GM23338 (cell line): Measurements from ENCODE around the gene MFAP3. TPM values are rescaled to one million over a fixed set of nuclear protein-coding genes. Genes with fewer than 3 reads are reported as not detected.

Experiments
- ATAC-seq: fragments of 200-7000 bp; cut with Tn5 transposase; 3 replicates; pipeline ENCODE4 v1.9.1; 2020
- DNase-seq: peaks from one replicate; pipeline ENCODE4 v3.0.0-alpha.2; 2015; ENCODE audit warnings: low spot score
- H2AFZ ChIP-seq: fragments of 200-600 bp; sonication (generic); 2 replicates; pipeline ENCODE4 v1.8.0; 2016; ENCODE audit warnings: antibody characterized with exemption, mild to moderate bottlenecking, moderate library complexity
- H3F3A ChIP-seq: fragments of 200-600 bp; sonication (generic); replicated peaks from 2 replicates; pipeline ENCODE4 v1.8.0; 2017; ENCODE audit warnings: antibody characterized with exemption, mixed run types, low read depth
- H3K27ac ChIP-seq: fragments of 200-600 bp; sonication (generic); 2 replicates; pipeline ENCODE4 v1.6.1; 2016; ENCODE audit warnings: low read depth
- H3K27me3 ChIP-seq: fragments of 200-600 bp; sonication (generic); 2 replicates; pipeline ENCODE4 v1.8.0; 2016; ENCODE audit warnings: mild to moderate bottlenecking, mixed run types, moderate library complexity; ENCODE audit not compliant: insufficient read depth
- H3K36me3 ChIP-seq: fragments of 200-600 bp; sonication (generic); 2 replicates; pipeline ENCODE4 v1.8.0; 2016; ENCODE audit warnings: mild to moderate bottlenecking; ENCODE audit not compliant: insufficient read depth
- H3K4me1 ChIP-seq: fragments of 200-600 bp; sonication (generic); 2 replicates; pipeline ENCODE4 v1.8.0; 2016; ENCODE audit warnings: mild to moderate bottlenecking, moderate library complexity; ENCODE audit not compliant: insufficient read depth
- H3K4me2 ChIP-seq: fragments of 200-600 bp; sonication (generic); 2 replicates; pipeline ENCODE4 v1.7.1; 2017; ENCODE audit warnings: mixed run types
- H3K4me3 ChIP-seq: fragments of 200-600 bp; sonication (generic); 2 replicates; pipeline ENCODE4 v1.6.1; 2016; ENCODE audit warnings: mixed run types
- H3K79me2 ChIP-seq: fragments of 200-600 bp; sonication (generic); replicated peaks from 2 replicates; pipeline ENCODE4 v1.8.0; 2017; ENCODE audit warnings: mild to moderate bottlenecking; ENCODE audit not compliant: insufficient read depth
- H3K9me2 ChIP-seq: fragments of 200-600 bp; sonication (generic); 2 replicates; pipeline ENCODE4 v1.8.0; 2017; ENCODE audit not compliant: insufficient read depth
- H4K20me1 ChIP-seq: fragments of 200-600 bp; sonication (generic); replicated peaks from 2 replicates; pipeline ENCODE4 v1.8.0; 2017; ENCODE audit warnings: mild to moderate bottlenecking; ENCODE audit not compliant: insufficient read depth
- H3K27ac Mint-ChIP-seq: 2 replicates; pipeline ENCODE4 v1.8.0; 2020; ENCODE audit warnings: inconsistent platforms, mild to moderate bottlenecking, moderate library complexity, mixed read lengths
- H3K27me3 Mint-ChIP-seq: 3 replicates; pipeline ENCODE4 v1.8.0; 2022; ENCODE audit warnings: low read depth, mild to moderate bottlenecking, moderate library complexity, mixed read lengths, inconsistent platforms; ENCODE audit not compliant: insufficient read depth, poor library complexity
- H3K36me3 Mint-ChIP-seq: 3 replicates; pipeline ENCODE4 v1.8.0; 2021; ENCODE audit warnings: low read depth, mild to moderate bottlenecking, inconsistent platforms, moderate library complexity, mixed read lengths
- H3K4me1 Mint-ChIP-seq: 3 replicates; pipeline ENCODE4 v1.8.0; 2020; ENCODE audit warnings: mild to moderate bottlenecking, inconsistent platforms, mixed read lengths
- H3K4me3 Mint-ChIP-seq: 3 replicates; pipeline ENCODE4 v1.8.0; 2021; ENCODE audit warnings: moderate library complexity, mild to moderate bottlenecking, inconsistent platforms, mixed read lengths
- H3K9me3 Mint-ChIP-seq: 3 replicates; pipeline ENCODE4 v1.8.0; 2020; ENCODE audit warnings: moderate library complexity, mild to moderate bottlenecking, inconsistent platforms, mixed read lengths
- CREB1 ChIP-seq: fragments of 250-450 bp; sonication (Bioruptor Pico); IDR thresholded peaks from 2 replicates; pipeline ENCODE4 v1.5.0; 2020; ENCODE audit warnings: low read depth, mild to moderate bottlenecking, moderate library complexity
- ETS1 ChIP-seq: IDR thresholded peaks from 2 replicates; pipeline ENCODE4 v1.6.1; 2016; ENCODE audit warnings: antibody characterized with exemption
- EZH2 ChIP-seq: fragments of 200-600 bp; sonication (generic); IDR thresholded peaks from one replicate; pipeline ENCODE4 v1.8.0; 2017; ENCODE audit warnings: antibody characterized with exemption, mild to moderate bottlenecking, low read depth; ENCODE audit not compliant: unreplicated experiment
- EZH2phosphoT487 ChIP-seq: fragments of 200-600 bp; sonication (generic); IDR thresholded peaks from one replicate; pipeline ENCODE4 v1.8.1; 2018; ENCODE audit warnings: antibody characterized with exemption; ENCODE audit not compliant: unreplicated experiment
- JUNB ChIP-seq: IDR thresholded peaks from one replicate; pipeline ENCODE4 v1.6.1; 2016; ENCODE audit warnings: antibody characterized with exemption; ENCODE audit not compliant: unreplicated experiment
- NANOG ChIP-seq: IDR thresholded peaks from 2 replicates; pipeline ENCODE4 v1.6.1; 2016; ENCODE audit warnings: antibody characterized with exemption, borderline replicate concordance
- POLR2AphosphoS5 ChIP-seq: IDR thresholded peaks from 2 replicates; pipeline ENCODE4 v1.6.1; 2016; ENCODE audit warnings: antibody characterized with exemption, low read depth
- STAT1 ChIP-seq: IDR thresholded peaks from one replicate; pipeline ENCODE4 v1.6.1; 2016; ENCODE audit warnings: antibody characterized with exemption; ENCODE audit not compliant: unreplicated experiment
- ZNF114 ChIP-seq: fragments of 250-450 bp; sonication (Bioruptor Pico); IDR thresholded peaks from 2 replicates; pipeline ENCODE4 v1.5.0; 2020; ENCODE audit warnings: mild to moderate bottlenecking, moderate library complexity
- ZNF331 ChIP-seq: fragments of 250-450 bp; sonication (Bioruptor Pico); IDR thresholded peaks from 2 replicates; pipeline ENCODE4 v1.5.0; 2020; ENCODE audit warnings: low read depth, mild to moderate bottlenecking, moderate library complexity
- polyA plus RNA-seq: library from polyadenylated mRNA; unstranded; fragments of >200 nt; fragmentation: Nextera tagmentation; extraction: Ambion mirVana; gene quantifications from 2 replicates; pipeline ENCODE4 v1.2.1, GENCODE V29; 2016
- total RNA-seq: library from RNA; depleted of rRNA; stranded (reverse); fragments of >200 nt; shearing (Covaris generic); gene quantifications from 2 replicates; pipeline ENCODE4 v1.2.3, GENCODE V29; 2014
- TF ChIP-seq, protein P1 (sequence below), 2 experiments: fragments of 200-600 bp in 1 of 2; sonication (generic) in 1 of 2; conservative IDR thresholded peaks; 2 replicates each; pipeline versions ENCODE4 v1.5.1 to v1.6.1; 2016 to 2017; ENCODE audit warnings: antibody characterized with exemption in 2 of 2, low read depth in 2 of 2, mild to moderate bottlenecking in 2 of 2, moderate library complexity in 1 of 2
- TF ChIP-seq, protein P2 (sequence below): fragments of 250-450 bp; sonication (Bioruptor Pico); IDR thresholded peaks from 2 replicates; pipeline ENCODE4 v1.5.0; 2020; ENCODE audit warnings: mild to moderate bottlenecking, moderate library complexity
- TF ChIP-seq, protein P3 (sequence below): IDR thresholded peaks from one replicate; pipeline ENCODE4 v1.6.1; 2018; ENCODE audit warnings: antibody characterized with exemption; ENCODE audit not compliant: unreplicated experiment

MFAP3 gene
- total and polyA plus RNA-seq, 2 experiments from 2014 or later: 2.9 to 47.5 TPM

GRCh38 chr5:153998010-153998409, 40.8 kb upstream of the MFAP3 start:
- no peaks in the 10 kb centered on the region; the same call in 2 of the 3 replicates for H3K36me3 Mint-ChIP-seq
- Histone ChIP-seq H3K4me1 (no peaks in the 10 kb centered on the region), H2AFZ (no peak overlapping the region), H3K4me2 (no peak overlapping the region), H3F3A (no peaks in the 10 kb centered on the region), H3K4me3 (no peak overlapping the region), H4K20me1 (no peaks in the 10 kb centered on the region), H3K79me2 (no peaks in the 10 kb centered on the region), H3K9me2 (no peaks in the 10 kb centered on the region), H3K27me3 (no peaks in the 10 kb centered on the region), H3K36me3 (no peaks in the 10 kb centered on the region), H3K27ac (no peak overlapping the region)
- no peaks in the 10 kb centered on the region for H3K4me1 Mint-ChIP-seq
- ATAC-seq: no peak
- H3K4me3 Mint-ChIP-seq: no peak overlapping the region
- H3K27ac Mint-ChIP-seq: no peak overlapping the region
- peaks cover 3% of the 10 kb centered on the region for H3K27me3 Mint-ChIP-seq
- TF ChIP-seq, protein P1, sequence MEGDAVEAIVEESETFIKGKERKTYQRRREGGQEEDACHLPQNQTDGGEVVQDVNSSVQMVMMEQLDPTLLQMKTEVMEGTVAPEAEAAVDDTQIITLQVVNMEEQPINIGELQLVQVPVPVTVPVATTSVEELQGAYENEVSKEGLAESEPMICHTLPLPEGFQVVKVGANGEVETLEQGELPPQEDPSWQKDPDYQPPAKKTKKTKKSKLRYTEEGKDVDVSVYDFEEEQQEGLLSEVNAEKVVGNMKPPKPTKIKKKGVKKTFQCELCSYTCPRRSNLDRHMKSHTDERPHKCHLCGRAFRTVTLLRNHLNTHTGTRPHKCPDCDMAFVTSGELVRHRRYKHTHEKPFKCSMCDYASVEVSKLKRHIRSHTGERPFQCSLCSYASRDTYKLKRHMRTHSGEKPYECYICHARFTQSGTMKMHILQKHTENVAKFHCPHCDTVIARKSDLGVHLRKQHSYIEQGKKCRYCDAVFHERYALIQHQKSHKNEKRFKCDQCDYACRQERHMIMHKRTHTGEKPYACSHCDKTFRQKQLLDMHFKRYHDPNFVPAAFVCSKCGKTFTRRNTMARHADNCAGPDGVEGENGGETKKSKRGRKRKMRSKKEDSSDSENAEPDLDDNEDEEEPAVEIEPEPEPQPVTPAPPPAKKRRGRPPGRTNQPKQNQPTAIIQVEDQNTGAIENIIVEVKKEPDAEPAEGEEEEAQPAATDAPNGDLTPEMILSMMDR (conservative IDR thresholded peaks at IDR 0.05; ENCODE audit: low read depth in 2 of 2): no peak
- TF ChIP-seq, protein P2, sequence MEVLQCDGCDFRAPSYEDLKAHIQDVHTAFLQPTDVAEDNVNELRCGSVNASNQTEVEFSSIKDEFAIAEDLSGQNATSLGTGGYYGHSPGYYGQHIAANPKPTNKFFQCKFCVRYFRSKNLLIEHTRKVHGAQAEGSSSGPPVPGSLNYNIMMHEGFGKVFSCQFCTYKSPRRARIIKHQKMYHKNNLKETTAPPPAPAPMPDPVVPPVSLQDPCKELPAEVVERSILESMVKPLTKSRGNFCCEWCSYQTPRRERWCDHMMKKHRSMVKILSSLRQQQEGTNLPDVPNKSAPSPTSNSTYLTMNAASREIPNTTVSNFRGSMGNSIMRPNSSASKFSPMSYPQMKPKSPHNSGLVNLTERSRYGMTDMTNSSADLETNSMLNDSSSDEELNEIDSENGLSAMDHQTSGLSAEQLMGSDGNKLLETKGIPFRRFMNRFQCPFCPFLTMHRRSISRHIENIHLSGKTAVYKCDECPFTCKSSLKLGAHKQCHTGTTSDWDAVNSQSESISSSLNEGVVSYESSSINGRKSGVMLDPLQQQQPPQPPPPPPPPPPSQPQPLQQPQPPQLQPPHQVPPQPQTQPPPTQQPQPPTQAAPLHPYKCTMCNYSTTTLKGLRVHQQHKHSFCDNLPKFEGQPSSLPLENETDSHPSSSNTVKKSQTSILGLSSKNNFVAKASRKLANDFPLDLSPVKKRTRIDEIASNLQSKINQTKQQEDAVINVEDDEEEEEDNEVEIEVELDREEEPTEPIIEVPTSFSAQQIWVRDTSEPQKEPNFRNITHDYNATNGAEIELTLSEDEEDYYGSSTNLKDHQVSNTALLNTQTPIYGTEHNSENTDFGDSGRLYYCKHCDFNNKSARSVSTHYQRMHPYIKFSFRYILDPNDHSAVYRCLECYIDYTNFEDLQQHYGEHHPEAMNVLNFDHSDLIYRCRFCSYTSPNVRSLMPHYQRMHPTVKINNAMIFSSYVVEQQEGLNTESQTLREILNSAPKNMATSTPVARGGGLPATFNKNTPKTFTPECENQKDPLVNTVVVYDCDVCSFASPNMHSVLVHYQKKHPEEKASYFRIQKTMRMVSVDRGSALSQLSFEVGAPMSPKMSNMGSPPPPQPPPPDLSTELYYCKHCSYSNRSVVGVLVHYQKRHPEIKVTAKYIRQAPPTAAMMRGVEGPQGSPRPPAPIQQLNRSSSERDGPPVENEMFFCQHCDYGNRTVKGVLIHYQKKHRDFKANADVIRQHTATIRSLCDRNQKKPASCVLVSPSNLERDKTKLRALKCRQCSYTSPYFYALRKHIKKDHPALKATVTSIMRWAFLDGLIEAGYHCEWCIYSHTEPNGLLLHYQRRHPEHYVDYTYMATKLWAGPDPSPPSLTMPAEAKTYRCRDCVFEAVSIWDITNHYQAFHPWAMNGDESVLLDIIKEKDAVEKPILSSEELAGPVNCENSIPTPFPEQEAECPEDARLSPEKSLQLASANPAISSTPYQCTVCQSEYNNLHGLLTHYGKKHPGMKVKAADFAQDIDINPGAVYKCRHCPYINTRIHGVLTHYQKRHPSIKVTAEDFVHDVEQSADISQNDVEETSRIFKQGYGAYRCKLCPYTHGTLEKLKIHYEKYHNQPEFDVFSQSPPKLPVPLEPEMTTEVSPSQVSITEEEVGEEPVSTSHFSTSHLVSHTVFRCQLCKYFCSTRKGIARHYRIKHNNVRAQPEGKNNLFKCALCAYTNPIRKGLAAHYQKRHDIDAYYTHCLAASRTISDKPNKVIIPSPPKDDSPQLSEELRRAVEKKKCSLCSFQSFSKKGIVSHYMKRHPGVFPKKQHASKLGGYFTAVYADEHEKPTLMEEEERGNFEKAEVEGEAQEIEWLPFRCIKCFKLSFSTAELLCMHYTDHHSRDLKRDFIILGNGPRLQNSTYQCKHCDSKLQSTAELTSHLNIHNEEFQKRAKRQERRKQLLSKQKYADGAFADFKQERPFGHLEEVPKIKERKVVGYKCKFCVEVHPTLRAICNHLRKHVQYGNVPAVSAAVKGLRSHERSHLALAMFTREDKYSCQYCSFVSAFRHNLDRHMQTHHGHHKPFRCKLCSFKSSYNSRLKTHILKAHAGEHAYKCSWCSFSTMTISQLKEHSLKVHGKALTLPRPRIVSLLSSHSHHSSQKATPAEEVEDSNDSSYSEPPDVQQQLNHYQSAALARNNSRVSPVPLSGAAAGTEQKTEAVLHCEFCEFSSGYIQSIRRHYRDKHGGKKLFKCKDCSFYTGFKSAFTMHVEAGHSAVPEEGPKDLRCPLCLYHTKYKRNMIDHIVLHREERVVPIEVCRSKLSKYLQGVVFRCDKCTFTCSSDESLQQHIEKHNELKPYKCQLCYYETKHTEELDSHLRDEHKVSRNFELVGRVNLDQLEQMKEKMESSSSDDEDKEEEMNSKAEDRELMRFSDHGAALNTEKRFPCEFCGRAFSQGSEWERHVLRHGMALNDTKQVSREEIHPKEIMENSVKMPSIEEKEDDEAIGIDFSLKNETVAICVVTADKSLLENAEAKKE: no peak
- no peak for TF ChIP-seq STAT1
- TF ChIP-seq POLR2AphosphoS5: no peak
- TF ChIP-seq ZNF331 (CRISPR knock-in tag): no peak
- no peak for TF ChIP-seq EZH2phosphoT487
- TF ChIP-seq JUNB: no peak
- TF ChIP-seq CREB1: no peak
- TF ChIP-seq ETS1: no peak
- TF ChIP-seq NANOG: no peak
- no peak for TF ChIP-seq ZNF114
- TF ChIP-seq, protein P3, sequence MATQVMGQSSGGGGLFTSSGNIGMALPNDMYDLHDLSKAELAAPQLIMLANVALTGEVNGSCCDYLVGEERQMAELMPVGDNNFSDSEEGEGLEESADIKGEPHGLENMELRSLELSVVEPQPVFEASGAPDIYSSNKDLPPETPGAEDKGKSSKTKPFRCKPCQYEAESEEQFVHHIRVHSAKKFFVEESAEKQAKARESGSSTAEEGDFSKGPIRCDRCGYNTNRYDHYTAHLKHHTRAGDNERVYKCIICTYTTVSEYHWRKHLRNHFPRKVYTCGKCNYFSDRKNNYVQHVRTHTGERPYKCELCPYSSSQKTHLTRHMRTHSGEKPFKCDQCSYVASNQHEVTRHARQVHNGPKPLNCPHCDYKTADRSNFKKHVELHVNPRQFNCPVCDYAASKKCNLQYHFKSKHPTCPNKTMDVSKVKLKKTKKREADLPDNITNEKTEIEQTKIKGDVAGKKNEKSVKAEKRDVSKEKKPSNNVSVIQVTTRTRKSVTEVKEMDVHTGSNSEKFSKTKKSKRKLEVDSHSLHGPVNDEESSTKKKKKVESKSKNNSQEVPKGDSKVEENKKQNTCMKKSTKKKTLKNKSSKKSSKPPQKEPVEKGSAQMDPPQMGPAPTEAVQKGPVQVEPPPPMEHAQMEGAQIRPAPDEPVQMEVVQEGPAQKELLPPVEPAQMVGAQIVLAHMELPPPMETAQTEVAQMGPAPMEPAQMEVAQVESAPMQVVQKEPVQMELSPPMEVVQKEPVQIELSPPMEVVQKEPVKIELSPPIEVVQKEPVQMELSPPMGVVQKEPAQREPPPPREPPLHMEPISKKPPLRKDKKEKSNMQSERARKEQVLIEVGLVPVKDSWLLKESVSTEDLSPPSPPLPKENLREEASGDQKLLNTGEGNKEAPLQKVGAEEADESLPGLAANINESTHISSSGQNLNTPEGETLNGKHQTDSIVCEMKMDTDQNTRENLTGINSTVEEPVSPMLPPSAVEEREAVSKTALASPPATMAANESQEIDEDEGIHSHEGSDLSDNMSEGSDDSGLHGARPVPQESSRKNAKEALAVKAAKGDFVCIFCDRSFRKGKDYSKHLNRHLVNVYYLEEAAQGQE: no peak
- no peak for TF ChIP-seq EZH2
- no peaks in the 10 kb centered on the region; the same call in 2 of the 3 replicates for H3K9me3 Mint-ChIP-seq
- DNase-seq: no peak
